ENCODE data around the gene IPO5.

- TF ChIP-seq FOXM1 (IDR thresholded peaks at IDR 0.05; ENCODE audit: borderline replicate concordance, low read depth) (no peak), MAX (IDR thresholded peaks at IDR 0.05) (no peak), REST (IDR thresholded peaks at IDR 0.05; ENCODE audit: low read depth) (no peak), NFIC (IDR thresholded peaks at IDR 0.05) (no peak), TAF1 (IDR thresholded peaks at IDR 0.05; ENCODE audit: low read depth) (no peak), TEAD4 (IDR thresholded peaks at IDR 0.05) (no peak), EGR1 (IDR thresholded peaks at IDR 0.05) (no peak), USF1 (IDR thresholded peaks at IDR 0.05) (no peak), EP300 (IDR thresholded peaks at IDR 0.05; ENCODE audit: borderline replicate concordance) (no peak), YY1 (IDR thresholded peaks at IDR 0.05; ENCODE audit: low read depth) (no peak)
These were observed 46.2 kb downstream of the IPO5 start for GRCh38 chr13:97999653-98000052.

All from Ishikawa (cell line).